Left ventricle myocardium inferior (tissue), 1 donor: ENCODE data around the gene FAM180B. TPM values are rescaled to one million over a fixed set of nuclear protein-coding genes. Genes with fewer than 3 reads are reported as not detected.
A peak's percentile ranks its signal among the peaks of the same experiment; 100 is the strongest.
"Not testable (repeated sequence)": the region's sequence is repeated elsewhere in the genome, so short reads cannot be mapped to it uniquely, and the experiment has no call there.

ENCODE experiments used
- DNase-seq: peaks from one replicate; pipeline ENCODE4 v3.0.0-alpha.2; 2020
- H3K27ac ChIP-seq: fragments of 200-600 bp; replicated peaks from 2 replicates; pipeline ENCODE4 v1.8.0; 2021
- H3K27me3 ChIP-seq: fragments of 200-600 bp; 2 replicates; pipeline ENCODE4 v1.8.0; 2021; ENCODE audit warnings: low read depth
- H3K36me3 ChIP-seq: fragments of 200-600 bp; 2 replicates; pipeline ENCODE4 v1.8.0; 2021
- H3K4me1 ChIP-seq: fragments of 200-600 bp; 2 replicates; pipeline ENCODE4 v1.8.0; 2021
- H3K4me3 ChIP-seq: fragments of 200-600 bp; 2 replicates; pipeline ENCODE4 v1.8.0; 2021; ENCODE audit warnings: mild to moderate bottlenecking, moderate library complexity
- H3K9me3 ChIP-seq: fragments of 200-600 bp; replicated peaks from 2 replicates; pipeline ENCODE4 v1.8.0; 2021
- CTCF ChIP-seq: fragments of 200-600 bp; IDR thresholded peaks from 2 replicates; pipeline ENCODE4 v1.8.0; 2021; ENCODE audit warnings: antibody characterized with exemption, mild to moderate bottlenecking, borderline replicate concordance
- intact Hi-C: fragments of 100-400 bp; cut with micrococcal nuclease; formaldehyde crosslinking; loops from one replicate; pipeline ENCODE4 v1.11.0; 2022
- total RNA-seq: library from RNA; stranded (reverse); fragmentation: NEBNext Ultra II Directional; extraction: Animal tissue kit (Norgen Biotek cat#: 25700); gene quantifications from one replicate; pipeline ENCODE4 v1.2.1, GENCODE V29; 2021
- donor health status: DM: no; HTN: yes; CAD: no; lungs with severe emphysema.

The FAM180B gene
- total RNA-seq, 1 donor from 2014 or later = 0.22 TPM

GRCh38 chr11:47553406-47553743 is 33.1 kb upstream of the FAM180B start:
- Histone ChIP-seq H3K27me3 (no peaks in the 10 kb centered on the region), H3K36me3 (no peaks in the 10 kb centered on the region), H3K4me3 (peak overlapping the region; percentile 96), H3K27ac (peak overlapping the region; percentile 94), H3K4me1 (peaks cover 59% of the 10 kb centered on the region), H3K9me3 (no peaks in the 10 kb centered on the region)
- no peak for DNase-seq
- intact Hi-C loops = no loop called here
- peak; percentile 13 for TF ChIP-seq CTCF

GRCh38 chr11:47557004-47557403 is 29.5 kb upstream of the FAM180B start:
- peaks cover 23% of the 10 kb centered on the region for H3K4me1 ChIP-seq
- H3K4me3 ChIP-seq, H3K27me3 ChIP-seq, H3K9me3 ChIP-seq, intact Hi-C loops, H3K27ac ChIP-seq, DNase-seq, H3K36me3 ChIP-seq: not testable (repeated sequence)

GRCh38 chr11:47558695-47559094 is 27.8 kb upstream of the FAM180B start:
- Histone ChIP-seq H3K27ac (no peak overlapping the region), H3K4me1 (peaks cover 7% of the 10 kb centered on the region), H3K27me3 (no peaks in the 10 kb centered on the region), H3K36me3 (no peaks in the 10 kb centered on the region), H3K9me3 (no peaks in the 10 kb centered on the region), H3K4me3 (no peak overlapping the region)
- DNase-seq = no peak
- intact Hi-C loops = no loop called here
- no peak for TF ChIP-seq CTCF

GRCh38 chr11:47560426-47560825 is 26.1 kb upstream of the FAM180B start:
- Histone ChIP-seq H3K4me3 (no peak overlapping the region), H3K4me1 (peaks cover 10% of the 10 kb centered on the region), H3K36me3 (no peaks in the 10 kb centered on the region), H3K9me3 (no peaks in the 10 kb centered on the region), H3K27me3 (no peaks in the 10 kb centered on the region), H3K27ac (no peak overlapping the region)
- DNase-seq = no peak
- intact Hi-C loops = no loop called here
- no peak for TF ChIP-seq CTCF

- not testable (repeated sequence) for H3K27me3 ChIP-seq
These were observed 24.1 kb upstream of the FAM180B start for GRCh38 chr11:47562393-47562792.

GRCh38 chr11:47564366-47564765 is 22.1 kb upstream of the FAM180B start:
- H3K4me3 ChIP-seq = peak overlapping the region; percentile 98
- H3K4me1 ChIP-seq = peaks cover 24% of the 10 kb centered on the region
- DNase-seq, H3K9me3 ChIP-seq, H3K36me3 ChIP-seq, intact Hi-C loops, H3K27me3 ChIP-seq, H3K27ac ChIP-seq: not testable (repeated sequence)

More at GRCh38 chr11:47562393-47562792, 24.1 kb upstream of the FAM180B start:
- H3K4me3 ChIP-seq, H3K9me3 ChIP-seq, H3K36me3 ChIP-seq, DNase-seq, intact Hi-C loops, H3K27ac ChIP-seq: not testable (repeated sequence)
- H3K4me1 ChIP-seq = peaks cover 24% of the 10 kb centered on the region

- Histone ChIP-seq H3K9me3 (no peaks in the 10 kb centered on the region), H3K27ac (peak overlapping the region; percentile 82), H3K27me3 (no peaks in the 10 kb centered on the region), H3K4me1 (peaks cover 24% of the 10 kb centered on the region), H3K4me3 (peak overlapping the region; percentile 98), H3K36me3 (peaks cover 6% of the 10 kb centered on the region)
- TF ChIP-seq CTCF = no peak
- DNase-seq = no peak
- intact Hi-C loops = no loop called here
These were observed 21.5 kb upstream of the FAM180B start for GRCh38 chr11:47564933-47565339.
